NCI-H345 (cell line): ENCODE results near the gene RELB.

ENCODE experiments used
- DNase-seq: peaks from one replicate; lab custom pipeline; 2025; lab: John Stamatoyannopoulos, UW

RELB gene

GRCh38 chr19:45079911-45080370 lies 78.7 kb downstream of the RELB start:
- DNase-seq: no peak

- no peak for DNase-seq
Observed at GRCh38 chr19:45082170-45082569, 80.9 kb downstream of the RELB start.

GRCh38 chr19:45086480-45086879 lies 85.2 kb downstream of the RELB start:
- DNase-seq: no peak

GRCh38 chr19:45087531-45087930 lies 86.3 kb downstream of the RELB start:
- no peak for DNase-seq
